8988T (cell line): ENCODE data around the gene SCUBE1.

Experiments used
- DNase-seq: peaks from one replicate; pipeline ENCODE4 v3.0.0; 2011

SCUBE1 gene

DNA sequence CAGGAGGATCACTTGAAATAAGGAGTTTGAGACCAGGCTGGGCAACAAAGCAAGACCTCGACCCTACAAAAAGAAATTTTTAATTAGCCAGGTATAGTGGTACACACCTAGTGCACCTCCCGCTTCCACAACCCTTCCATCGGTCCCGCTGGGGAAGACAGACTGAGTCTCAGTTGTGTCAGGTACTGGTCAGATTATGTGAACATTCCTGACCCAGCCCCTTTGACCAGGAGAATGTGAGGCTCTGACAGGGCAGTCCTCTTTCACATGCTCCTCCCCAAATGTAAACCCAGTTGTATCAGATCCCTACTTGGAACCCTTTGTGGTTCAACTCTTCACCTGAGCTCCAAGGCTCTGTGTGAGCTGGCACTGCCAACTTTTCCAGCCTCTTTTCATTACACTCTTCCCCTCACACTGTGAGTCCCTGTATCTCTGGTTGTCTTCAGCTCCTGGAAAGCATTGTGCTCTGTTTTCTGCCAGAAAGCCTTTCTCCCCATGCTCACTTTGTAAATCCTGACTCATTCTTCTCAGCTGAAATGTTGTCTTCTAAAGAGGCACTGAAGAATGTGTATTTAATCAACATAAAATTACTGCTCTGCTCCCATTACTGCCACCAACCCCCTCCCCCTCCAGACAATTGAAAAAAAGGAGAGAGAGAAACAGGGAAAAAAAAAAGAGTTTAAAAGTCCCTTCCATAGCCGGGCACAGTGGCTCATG, 154.2 kb downstream of the SCUBE1 start:
- DNase-seq: no peak

DNA sequence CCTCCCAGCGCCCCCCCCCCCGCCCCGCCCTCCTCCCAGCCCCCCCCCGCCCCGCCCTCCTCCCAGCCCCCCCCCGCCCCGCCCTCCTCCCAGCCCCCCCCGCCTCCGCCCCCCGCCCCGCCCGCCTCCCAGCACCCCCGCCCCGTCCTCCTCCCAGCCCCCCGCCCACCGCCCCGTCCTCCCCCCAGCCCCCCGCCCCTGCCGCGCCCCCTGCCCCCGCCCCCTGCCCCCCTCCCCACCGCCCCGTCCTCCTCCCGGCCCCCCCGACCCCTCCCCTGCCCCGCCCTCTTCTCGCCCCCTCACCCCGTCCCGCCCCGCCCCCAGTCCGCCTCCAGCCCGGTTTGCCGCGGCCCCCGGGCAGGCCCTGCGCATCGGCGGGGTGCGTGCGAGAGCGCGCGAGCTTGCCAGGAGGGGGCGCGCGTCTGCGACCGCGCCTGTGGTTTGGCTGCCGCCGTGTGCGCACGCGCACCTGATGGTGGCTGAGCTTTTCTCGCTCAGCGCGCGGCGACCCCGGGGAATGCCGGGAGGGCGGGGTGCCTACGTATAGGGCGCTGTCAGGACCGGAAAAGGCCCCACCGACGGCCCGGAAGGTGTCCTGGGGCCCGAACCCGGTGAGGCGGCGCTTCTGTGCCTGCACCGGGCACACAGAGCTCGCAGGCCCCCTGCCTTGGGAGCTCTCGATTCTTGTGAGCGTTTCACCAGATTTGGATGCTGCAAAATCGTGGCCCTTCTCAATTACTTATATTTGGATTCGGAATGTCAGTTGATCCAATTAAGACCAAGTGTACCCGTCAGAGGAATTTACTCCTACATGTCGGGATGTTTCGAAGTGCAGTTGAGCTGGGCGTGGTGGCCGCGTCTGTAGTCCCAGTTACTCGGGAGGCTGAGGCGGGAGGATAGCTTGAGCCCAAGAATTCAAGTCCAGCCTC, 155.7 kb downstream of the SCUBE1 start:
- peak; percentile 91 for DNase-seq

DNA sequence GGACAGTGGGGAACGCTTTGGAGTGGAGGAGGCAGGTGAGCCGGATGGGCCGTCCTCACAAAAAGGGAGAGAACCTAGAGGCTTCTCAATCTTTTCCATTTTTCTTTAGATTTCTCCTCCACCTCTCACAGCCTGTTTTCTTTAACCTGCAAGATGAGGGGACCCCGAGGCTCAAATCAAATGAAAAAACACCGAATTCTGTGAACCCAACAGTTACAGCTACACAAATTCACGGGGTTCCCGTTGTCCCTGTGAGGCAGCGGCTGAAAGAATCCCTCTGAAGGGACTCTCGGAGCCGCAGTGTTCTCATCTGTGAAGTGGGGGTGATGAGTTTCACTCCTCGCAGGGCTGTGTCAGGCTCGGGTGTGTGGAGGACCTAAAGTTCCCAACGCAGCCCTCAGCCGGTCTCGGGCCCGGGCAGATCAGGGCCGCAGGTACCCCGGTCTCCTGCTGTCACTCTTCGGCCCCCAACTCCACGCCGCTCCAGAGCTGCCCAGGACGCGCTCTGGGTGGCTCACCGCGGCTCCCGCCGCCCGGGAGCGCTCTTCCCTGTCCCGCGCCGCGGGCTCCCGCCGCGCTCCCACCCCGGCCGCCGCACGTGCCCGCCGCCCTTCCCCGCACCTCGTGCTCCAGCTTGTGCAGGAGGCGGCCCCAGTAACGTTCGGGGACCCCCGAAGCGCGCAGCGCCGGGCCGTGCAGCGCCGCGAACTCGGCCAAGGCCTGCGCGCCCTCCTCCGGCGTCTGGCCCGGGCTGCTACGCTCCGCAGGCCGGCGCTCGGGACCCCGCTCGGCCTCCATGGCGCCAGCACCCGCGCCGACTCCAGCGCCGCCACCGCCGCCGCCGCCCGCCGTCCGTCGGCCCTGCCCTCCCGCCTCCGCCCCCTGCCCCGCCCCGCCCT, 156.7 kb downstream of the SCUBE1 start, which contains the start of gene TTLL12:
TSS of gene TTLL12 (minus strand) at position 863 of the 899 bp plus-strand sequence. CDS start at position 798, 65 bp downstream.
- peak; percentile 48 for DNase-seq

- DNase-seq: no peak
Observed at GRCh38 chr22:43185860-43186261, 157.3 kb downstream of the SCUBE1 start.

DNA sequence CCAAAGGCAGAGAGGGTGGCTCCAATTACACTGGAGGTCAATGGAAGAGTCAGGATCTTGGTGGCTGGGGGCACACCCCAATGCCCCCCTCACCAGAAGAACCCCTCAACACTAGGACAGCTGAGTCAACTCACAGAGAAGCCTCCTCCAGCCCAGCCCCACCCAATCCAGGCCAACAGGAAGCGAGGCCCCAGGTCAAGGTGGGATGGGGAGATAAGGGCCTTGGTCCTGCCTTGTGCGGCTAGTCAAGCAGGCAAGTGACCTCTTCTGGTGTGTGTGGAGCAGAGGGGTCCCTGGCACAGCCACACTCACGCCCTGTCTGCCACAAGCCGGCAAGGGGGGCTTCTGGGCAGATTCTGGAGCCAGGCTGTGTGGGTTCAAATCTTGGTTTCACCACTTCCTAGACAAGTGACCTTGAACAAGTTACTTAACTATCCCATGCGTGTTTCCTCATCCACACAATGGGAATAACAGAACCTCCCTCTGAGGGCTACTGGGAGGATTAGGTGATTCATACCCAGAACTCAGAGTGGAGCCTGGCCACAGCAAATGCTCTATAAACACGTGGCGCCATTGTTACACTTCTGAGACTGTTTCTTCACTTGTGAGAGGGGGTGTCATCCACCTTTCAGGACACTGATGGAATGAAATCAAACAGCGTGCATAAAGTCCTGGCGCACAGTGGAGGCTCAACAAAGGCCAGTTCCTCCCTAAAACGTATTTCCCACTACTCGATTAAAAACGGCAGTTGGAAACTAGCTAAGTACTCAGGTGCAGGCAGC, 159.5 kb downstream of the SCUBE1 start:
- DNase-seq: no peak

DNA sequence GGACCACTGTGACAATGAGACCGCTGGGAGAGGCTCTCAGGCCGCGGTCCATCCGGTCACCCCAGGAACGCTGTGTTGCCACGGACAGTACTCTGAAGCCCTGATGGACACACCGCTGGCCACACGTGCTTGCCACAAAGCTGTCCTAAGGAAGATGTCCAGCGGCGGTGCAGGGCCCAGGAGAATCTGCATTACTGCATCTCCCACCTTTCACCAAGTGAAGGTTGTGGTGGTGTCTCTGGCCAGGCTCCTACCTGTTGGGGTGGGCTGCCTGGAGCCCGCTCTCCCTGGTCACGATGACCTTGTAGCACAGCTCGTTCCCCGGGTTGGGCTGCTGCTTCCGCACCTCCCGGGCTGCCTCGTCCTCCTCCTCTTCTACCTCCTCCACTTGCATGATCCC, 160.4 kb downstream of the SCUBE1 start:
- DNase-seq: no peak

DNA sequence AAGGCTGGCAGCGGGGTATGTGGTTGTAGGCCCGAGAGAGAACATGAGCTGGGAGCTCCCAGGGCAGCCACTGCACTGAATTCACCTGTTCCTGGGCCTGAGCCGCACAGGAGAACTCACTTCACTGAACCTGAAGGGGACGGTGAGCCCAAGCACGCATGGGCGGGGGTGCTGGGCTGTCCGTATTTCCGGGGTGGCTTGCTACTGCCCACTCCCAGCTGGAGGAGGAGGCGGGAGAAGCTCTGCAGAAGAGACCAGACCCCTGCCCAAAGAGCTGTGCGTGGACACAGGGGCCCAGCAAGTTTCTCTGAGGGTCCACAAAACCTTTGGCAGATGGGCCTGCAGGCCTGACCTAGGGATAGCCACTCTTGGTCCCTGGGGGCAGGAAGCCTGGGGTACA, 161.1 kb downstream of the SCUBE1 start:
- no peak for DNase-seq

GRCh38 chr22:43181321-43182076, 161.7 kb downstream of the SCUBE1 start:
- DNase-seq: no peak

- no peak for DNase-seq
Observed at GRCh38 chr22:43180670-43181069, 162.5 kb downstream of the SCUBE1 start.

DNA sequence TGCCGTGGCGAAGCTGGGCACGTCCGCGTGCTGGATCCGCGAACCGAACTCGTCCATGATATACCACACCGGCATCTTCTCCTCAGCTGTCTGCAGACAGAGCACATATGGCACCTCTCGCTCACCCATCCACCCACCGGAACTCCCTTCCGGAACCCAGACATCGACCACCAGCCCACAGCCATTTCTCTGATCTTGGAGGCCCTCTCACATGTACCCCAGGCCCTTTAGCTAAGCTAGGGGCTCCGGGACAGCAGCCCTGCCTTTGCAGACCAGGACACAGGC, 163.3 kb downstream of the SCUBE1 start:
- no peak for DNase-seq

DNA sequence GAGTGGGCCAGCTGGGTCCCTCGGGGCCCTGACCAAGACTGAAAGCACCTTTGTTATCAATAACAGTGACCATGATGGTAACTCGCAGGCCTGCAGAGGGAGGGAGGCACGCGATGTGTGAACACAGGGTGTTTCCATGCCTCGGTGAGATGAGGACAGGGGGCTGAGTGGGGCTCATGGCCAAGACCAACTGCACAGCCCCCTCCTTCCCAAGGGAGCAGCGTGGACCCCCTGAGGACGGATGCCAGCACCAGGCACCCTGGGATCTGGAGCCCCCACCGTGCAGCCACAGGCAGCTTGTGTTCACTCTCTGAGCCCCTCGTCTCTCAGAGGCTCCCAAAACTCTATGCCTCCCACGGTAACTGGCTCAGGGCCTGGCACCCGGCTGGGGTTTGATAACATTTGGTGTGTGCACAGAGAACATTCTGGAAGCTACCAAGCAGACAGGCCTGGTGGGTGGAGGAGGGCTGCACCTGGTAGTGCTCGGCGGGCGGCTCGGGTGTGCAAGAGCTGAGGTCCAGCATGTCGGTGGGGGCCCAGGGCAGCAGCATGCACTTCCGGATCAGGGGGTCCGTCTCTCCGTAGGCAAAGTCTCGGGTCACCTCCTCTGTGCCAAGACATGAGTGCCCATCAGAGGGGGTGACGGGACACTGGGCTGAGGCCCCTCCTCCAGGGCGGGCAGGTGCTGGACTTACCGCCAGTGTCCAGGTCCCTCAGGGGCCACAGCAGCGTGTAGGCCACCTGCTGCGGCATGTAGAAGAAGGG, 163.8 kb downstream of the SCUBE1 start:
- no peak for DNase-seq

DNA sequence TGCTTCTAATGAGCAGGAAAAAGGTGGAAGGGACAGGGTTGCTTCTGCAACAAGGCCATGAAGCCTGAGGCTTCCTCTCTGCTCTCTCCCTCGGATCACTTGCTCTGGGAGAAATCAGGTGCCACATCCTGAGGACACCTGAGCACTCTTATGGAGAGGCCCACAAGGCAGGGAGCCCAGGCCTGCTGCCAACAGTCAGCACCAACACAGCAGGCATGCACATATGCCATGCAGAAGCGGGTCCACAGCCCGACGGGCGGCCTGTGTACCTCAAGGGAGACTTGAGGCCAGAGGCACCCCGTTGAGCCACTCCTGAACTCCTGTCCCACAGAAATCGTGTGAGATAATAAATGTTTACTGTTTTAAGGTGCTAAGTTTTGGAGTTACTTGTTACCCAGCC, 165.7 kb downstream of the SCUBE1 start:
- no peak for DNase-seq

- DNase-seq: no peak
Observed at GRCh38 chr22:43176090-43176489, 167.1 kb downstream of the SCUBE1 start.

GRCh38 chr22:43174941-43175531, 168.1 kb downstream of the SCUBE1 start:
- DNase-seq: no peak

- no peak for DNase-seq
Observed at GRCh38 chr22:43173976-43174720, 169.0 kb downstream of the SCUBE1 start.

DNA sequence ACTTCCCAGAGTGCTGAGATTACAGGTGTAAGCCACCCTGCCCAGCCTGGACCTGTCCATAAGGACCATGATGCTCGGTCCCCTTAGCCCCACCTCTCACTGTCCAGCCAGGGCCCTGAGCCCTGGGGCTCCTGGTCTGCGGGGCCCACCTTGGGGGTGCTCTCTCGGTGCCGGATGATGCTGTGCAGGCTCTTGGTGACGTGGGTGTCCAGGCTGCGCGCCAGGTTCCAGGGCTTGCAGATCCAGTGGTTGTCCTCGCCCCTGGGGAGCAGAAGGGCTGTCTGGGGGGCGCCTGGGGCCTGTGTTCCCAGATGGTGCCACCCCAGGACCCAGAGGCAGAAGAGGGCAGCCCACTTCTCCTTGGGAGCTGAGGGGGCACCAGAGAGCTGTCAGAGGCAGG, 169.6 kb downstream of the SCUBE1 start:
- DNase-seq: no peak

DNA sequence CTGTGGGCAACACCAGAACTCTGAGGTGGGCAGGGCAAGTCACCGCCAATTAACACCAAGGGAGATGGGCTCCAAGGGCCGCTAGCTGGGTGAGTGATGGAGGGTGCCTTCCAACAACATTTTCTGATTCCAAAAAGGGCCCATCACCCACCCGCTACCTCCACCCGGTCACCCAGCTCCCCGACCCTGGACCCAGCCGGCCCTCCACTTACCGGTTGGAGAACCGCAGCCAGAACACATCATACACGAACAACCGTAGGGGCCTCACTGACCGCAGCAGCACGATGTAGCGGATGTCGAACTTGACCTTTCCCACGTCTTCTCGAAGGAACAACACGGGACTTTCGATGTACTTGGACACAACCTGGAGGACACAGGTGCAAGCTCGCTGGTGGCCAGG, 171.0 kb downstream of the SCUBE1 start:
- DNase-seq: no peak

- DNase-seq: no peak
Observed at GRCh38 chr22:43171607-43172006, 171.6 kb downstream of the SCUBE1 start.

- DNase-seq: no peak
Observed at GRCh38 chr22:43171019-43171491, 172.1 kb downstream of the SCUBE1 start.

DNA sequence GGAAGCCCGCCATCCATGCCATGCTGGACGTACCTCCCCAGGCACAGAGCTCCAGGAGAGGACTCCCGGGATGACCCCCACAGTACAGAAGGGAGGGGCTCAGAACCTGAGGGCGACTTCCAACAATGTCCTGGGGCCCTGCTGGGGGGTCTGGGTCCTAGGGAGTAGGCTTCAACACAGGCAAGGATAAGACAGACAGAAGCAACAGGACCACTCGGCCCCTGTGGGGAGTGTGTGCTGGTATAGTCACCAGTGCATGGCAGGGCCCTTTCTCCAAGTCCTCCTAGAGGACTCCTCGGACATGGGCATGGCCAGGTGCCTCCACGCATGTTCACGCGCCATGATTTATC, 173.1 kb downstream of the SCUBE1 start:
- no peak for DNase-seq
